Measurements from ENCODE around the gene C2orf76.

- TF ChIP-seq, protein P1, sequence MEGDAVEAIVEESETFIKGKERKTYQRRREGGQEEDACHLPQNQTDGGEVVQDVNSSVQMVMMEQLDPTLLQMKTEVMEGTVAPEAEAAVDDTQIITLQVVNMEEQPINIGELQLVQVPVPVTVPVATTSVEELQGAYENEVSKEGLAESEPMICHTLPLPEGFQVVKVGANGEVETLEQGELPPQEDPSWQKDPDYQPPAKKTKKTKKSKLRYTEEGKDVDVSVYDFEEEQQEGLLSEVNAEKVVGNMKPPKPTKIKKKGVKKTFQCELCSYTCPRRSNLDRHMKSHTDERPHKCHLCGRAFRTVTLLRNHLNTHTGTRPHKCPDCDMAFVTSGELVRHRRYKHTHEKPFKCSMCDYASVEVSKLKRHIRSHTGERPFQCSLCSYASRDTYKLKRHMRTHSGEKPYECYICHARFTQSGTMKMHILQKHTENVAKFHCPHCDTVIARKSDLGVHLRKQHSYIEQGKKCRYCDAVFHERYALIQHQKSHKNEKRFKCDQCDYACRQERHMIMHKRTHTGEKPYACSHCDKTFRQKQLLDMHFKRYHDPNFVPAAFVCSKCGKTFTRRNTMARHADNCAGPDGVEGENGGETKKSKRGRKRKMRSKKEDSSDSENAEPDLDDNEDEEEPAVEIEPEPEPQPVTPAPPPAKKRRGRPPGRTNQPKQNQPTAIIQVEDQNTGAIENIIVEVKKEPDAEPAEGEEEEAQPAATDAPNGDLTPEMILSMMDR (IDR thresholded peaks at IDR 0.05), result no peak
- TF ChIP-seq EZH2 (IDR thresholded peaks at IDR 0.05; ENCODE audit: borderline replicate concordance, insufficient read depth, low read depth, low read length, poor library complexity, severe bottlenecking), result no peak
Measured at GRCh38 chr2:119280680-119281079, 86.0 kb downstream of the C2orf76 start.
